Rectal smooth muscle tissue (tissue), 1 donor: Measurements from ENCODE around the gene LRIG2.
"Not testable (repeated sequence)": the region's sequence is repeated elsewhere in the genome, so short reads cannot be mapped to it uniquely, and the experiment has no call there.

Experiments used
- H3K27ac ChIP-seq: one replicate; pipeline ENCODE4 v1.7.0; 2013; ENCODE audit warnings: low read depth, low read length, inconsistent platforms
- H3K27me3 ChIP-seq: one replicate; pipeline ENCODE4 v1.7.0; 2013; ENCODE audit warnings: low read length; ENCODE audit not compliant: control insufficient read depth, insufficient read depth
- H3K36me3 ChIP-seq: one replicate; pipeline ENCODE4 v1.7.0; 2013; ENCODE audit warnings: low read length; ENCODE audit not compliant: control insufficient read depth, insufficient read depth
- H3K4me1 ChIP-seq: one replicate; pipeline ENCODE4 v1.7.0; 2013; ENCODE audit warnings: low read length; ENCODE audit not compliant: control insufficient read depth, insufficient read depth
- H3K4me3 ChIP-seq: one replicate; pipeline ENCODE4 v1.7.0; 2013; ENCODE audit warnings: low read length
- H3K9ac ChIP-seq: one replicate; pipeline ENCODE4 v1.7.0; 2013; ENCODE audit warnings: low read length

LRIG2 gene

GRCh38 chr1:113137563-113137962, 64.6 kb downstream of the LRIG2 start:
- Histone ChIP-seq H3K27me3 (no peaks in the 10 kb centered on the region), H3K9ac (no peak overlapping the region), H3K4me1 (no peaks in the 10 kb centered on the region), H3K36me3 (no peaks in the 10 kb centered on the region), H3K27ac (no peak overlapping the region), H3K4me3 (no peak overlapping the region)

DNA sequence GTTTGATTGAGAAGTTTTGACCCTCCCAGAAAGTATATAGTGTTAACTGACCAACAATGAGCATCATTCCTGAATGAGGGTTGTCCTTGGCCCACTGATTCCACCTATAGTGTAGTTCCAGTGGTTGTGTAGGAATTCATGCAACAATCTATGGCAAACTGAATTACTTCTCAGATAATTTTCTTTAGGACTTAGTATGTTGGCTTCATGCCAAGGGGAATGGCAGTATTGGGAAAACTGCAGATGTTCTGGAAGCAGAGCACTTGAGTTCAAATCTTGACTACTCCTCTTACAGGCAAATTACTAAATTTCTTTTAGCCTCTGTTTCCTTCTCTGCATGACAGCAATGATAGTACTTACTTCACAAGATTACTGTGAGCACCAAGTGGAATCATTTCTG, 65.8 kb downstream of the LRIG2 start:
- no peak overlapping the region for H3K27ac ChIP-seq
- no peak overlapping the region for H3K4me3 ChIP-seq
- no peak overlapping the region for H3K9ac ChIP-seq
- no peaks in the 10 kb centered on the region for H3K27me3 ChIP-seq
- H3K4me1 ChIP-seq = no peaks in the 10 kb centered on the region
- H3K36me3 ChIP-seq = no peaks in the 10 kb centered on the region

DNA sequence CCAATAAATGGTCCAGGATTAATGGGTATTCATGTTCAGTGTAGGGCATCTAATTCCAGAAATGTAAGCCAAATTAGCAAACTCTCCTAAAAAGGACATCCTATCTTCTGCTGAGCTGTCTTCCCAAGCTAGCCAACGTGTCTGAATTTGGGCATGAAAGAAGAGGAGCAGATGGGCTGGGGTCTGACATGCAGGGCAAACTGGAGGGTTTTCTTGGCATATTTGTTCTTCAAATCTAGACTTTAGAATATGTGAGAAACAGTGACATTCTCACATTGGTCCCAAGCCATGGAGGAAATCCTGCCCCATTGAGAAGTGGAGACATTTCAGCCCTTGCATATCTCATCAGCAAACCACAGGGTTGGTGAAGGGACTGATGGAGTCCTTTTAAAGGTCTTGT, 67.2 kb downstream of the LRIG2 start:
- Histone ChIP-seq H3K27ac (no peak overlapping the region), H3K9ac (no peak overlapping the region), H3K4me1 (no peaks in the 10 kb centered on the region), H3K36me3 (no peaks in the 10 kb centered on the region), H3K27me3 (no peaks in the 10 kb centered on the region), H3K4me3 (no peak overlapping the region)

DNA sequence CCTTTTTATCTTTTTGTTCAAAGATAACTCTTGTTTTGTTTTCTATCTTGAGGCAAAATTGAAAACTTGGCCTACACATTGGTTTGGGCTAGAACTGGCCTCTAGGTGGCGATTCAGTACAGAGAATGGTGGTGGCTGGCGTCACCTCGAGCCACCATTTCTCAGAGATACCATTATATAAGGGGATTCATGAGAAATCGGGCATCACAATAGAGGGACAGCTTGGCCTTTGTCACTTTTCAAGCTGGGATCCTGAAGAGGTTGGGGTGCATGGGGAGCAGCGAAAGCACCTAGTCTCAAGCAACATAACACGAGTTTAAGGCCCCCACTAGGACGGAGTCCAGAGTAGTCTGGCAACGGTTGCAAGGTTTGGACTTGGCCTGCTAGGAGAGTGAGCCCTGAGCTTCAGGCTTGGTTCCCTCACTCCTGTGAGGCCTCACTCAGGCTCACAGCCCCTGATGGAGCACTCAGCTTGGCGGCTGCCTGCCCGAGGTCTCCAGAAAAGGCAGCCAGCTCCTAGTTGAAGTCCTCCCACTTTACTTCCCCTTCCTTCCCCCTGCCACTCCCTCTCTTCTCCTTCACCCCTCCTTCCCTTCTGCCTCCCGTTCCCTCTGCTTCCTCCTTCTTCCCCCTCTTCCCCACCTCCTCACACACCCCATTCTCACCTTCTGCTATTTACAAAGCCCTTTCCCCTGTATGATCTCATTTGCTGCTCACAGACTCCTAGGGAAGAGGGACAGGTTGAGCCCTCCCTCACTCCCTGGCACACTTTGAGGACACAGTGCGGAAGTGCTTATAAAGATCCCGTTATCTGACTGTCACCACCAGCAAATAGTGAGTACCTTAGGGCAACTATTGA, 67.8 kb downstream of the LRIG2 start:
- Histone ChIP-seq H3K4me1 (no peaks in the 10 kb centered on the region), H3K4me3 (no peak overlapping the region), H3K9ac (no peak overlapping the region)

DNA sequence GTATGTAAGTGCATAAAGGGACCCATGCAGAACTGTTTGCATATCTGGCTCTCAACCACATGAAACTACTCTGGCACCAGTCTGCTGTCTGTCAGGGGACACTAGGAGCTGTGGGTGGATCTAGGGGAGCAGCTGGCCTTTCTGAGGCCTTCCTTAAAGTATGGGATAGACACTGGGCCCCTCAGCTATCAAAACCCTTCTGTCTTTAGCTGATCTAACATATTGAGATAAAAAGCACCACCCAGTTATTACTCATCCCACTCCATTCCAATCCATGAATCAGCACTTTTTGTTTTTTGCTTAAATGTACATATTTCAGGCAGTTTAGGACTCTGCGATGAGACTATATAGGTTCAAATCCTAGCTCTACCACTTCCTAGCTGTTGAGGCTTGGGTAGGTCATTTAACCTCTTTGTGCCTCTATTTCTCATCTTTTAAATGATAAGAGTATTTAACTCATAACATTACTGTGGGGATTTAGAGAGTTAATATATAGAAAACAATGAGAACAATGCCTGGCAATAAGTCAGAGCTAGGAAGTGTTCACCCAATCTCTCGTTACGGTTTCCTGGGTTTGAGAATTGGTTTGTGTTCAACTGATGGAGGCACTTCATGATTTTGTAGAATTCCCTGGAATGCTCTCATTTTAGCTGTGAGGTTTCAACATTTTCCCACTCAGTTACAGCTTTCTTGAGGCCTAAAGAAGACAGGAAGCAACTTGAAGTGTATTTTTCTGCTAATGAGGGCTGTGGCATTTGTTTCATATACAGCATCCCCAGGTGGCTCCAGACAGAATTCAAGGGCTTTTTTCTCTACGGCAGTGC, 68.9 kb downstream of the LRIG2 start:
- H3K36me3 ChIP-seq = no peaks in the 10 kb centered on the region
- no peaks in the 10 kb centered on the region for H3K4me1 ChIP-seq
- no peaks in the 10 kb centered on the region for H3K27me3 ChIP-seq
- H3K4me3 ChIP-seq = no peak overlapping the region
- no peak overlapping the region for H3K27ac ChIP-seq
- H3K9ac ChIP-seq = no peak overlapping the region

More for the DNA sequence above, 67.8 kb downstream of the LRIG2 start:
- H3K36me3 ChIP-seq = no peaks in the 10 kb centered on the region
- H3K27me3 ChIP-seq = no peaks in the 10 kb centered on the region
- H3K27ac ChIP-seq = no peak overlapping the region

DNA sequence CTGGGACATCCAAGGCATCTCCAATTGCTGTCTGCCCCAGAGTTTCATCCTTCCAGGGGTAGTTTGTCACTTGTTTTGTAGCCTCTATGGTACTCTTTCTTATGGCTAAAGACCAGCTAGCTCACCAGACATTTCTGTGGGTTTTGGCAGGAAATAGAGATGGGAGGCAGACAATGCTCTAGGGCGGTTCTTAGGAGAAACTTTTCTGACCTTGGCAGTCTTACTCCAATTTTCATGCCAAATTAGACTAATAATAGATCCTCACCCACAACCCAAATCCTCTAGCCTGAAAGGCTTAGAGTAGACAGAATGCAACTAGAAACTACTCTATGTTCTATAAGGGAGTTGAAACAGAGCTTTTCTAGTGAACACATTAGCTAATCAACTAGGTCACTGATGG, 69.8 kb downstream of the LRIG2 start:
- Histone ChIP-seq H3K27ac (no peak overlapping the region), H3K36me3 (no peaks in the 10 kb centered on the region), H3K27me3 (no peaks in the 10 kb centered on the region), H3K9ac (no peak overlapping the region), H3K4me1 (no peaks in the 10 kb centered on the region), H3K4me3 (no peak overlapping the region)

DNA sequence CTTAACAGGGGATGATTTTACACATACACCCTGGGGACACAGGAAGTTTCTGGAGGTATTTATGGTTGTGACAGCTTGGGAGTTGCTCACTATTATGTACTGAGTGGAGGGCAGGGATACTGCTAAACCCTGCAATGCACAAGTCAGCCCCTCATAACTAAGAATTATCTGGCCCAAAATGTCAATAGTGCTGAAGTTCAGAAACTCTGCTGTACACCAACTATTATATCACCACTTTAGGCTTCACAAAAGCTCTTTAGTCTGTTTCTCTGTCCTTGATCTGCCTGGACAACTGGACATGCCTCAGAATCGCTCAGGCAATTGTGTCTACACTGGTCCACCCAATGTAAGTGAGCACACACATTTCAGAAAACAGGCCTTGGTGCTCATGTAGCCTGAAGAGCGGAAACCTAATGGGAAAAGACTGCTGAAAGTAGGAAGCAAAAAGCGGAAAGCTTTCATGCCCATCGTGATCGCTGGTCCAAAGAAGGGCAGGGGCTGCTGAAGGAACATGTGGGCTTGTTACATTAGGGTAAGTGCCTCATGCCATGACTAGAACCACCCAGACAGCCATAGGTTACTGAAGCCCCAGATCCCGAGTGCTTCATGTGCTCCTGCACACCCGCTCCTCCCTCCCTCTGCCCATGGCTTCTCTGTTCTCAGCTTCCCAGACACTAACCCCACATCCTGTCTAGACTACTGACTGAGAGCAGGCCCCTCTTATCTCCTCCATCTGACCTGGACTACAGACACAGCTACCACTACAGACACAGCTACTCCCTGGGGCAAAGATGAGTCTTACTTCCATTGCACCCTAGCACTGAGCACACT, 73.5 kb downstream of the LRIG2 start:
- Histone ChIP-seq H3K9ac (no peak overlapping the region), H3K27me3 (no peaks in the 10 kb centered on the region), H3K4me3 (no peak overlapping the region), H3K27ac (no peak overlapping the region), H3K4me1 (no peaks in the 10 kb centered on the region), H3K36me3 (no peaks in the 10 kb centered on the region)

DNA sequence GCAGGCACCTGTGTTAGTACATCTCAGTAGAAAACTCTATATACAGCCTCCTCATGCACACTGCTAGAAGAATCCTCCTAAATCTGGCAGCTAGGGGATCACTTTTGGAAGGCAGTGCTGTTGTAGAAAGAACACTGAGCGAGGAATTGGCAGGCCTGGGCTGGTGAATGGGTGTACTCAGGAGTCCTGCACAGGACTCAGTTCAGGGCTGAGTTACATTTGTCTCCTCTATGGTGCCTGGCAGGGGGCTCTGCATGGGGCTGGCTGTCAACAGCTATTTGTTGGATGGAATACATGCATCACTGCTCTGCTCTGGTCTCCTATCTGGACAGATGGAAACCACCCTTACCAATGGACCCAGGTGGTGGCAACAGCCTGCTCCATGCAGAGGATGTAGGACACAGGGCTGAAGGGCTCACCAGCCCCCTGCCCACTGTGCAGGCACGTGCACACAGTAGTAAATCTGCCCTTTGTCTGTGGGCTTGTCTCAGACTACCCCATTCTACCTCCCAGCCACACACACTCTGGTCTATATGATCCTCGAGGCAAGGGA, 74.2 kb downstream of the LRIG2 start:
- Histone ChIP-seq H3K27ac (no peak overlapping the region), H3K36me3 (no peaks in the 10 kb centered on the region), H3K4me1 (no peaks in the 10 kb centered on the region), H3K27me3 (no peaks in the 10 kb centered on the region), H3K9ac (no peak overlapping the region), H3K4me3 (no peak overlapping the region)

DNA sequence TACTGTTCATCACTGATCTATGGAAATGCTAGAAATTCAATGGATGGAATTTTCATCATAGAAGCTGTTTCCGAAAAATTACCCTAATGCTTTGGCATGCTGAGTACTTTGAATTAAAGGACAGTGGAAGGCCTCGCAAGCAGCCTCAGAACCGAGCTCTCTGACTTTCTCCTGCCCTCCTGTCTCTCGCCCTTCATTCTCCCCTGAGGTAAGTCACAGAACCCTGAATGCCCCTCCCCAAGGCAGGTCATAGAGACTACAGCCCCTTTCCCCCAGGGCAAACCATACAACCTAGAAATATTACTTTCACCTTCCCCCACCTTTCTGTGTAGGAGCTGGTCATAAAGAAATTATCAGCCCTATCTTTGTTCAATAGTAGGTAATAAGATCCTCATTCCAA, 74.8 kb downstream of the LRIG2 start:
- H3K27me3 ChIP-seq = no peaks in the 10 kb centered on the region
- no peak overlapping the region for H3K9ac ChIP-seq
- no peaks in the 10 kb centered on the region for H3K4me1 ChIP-seq
- no peak overlapping the region for H3K27ac ChIP-seq
- no peaks in the 10 kb centered on the region for H3K36me3 ChIP-seq
- no peak overlapping the region for H3K4me3 ChIP-seq

- not testable (repeated sequence) for H3K27ac ChIP-seq, H3K36me3 ChIP-seq, H3K4me1 ChIP-seq, H3K4me3 ChIP-seq, H3K9ac ChIP-seq, H3K27me3 ChIP-seq
Observed at GRCh38 chr1:113150494-113150893, 77.5 kb downstream of the LRIG2 start.

DNA sequence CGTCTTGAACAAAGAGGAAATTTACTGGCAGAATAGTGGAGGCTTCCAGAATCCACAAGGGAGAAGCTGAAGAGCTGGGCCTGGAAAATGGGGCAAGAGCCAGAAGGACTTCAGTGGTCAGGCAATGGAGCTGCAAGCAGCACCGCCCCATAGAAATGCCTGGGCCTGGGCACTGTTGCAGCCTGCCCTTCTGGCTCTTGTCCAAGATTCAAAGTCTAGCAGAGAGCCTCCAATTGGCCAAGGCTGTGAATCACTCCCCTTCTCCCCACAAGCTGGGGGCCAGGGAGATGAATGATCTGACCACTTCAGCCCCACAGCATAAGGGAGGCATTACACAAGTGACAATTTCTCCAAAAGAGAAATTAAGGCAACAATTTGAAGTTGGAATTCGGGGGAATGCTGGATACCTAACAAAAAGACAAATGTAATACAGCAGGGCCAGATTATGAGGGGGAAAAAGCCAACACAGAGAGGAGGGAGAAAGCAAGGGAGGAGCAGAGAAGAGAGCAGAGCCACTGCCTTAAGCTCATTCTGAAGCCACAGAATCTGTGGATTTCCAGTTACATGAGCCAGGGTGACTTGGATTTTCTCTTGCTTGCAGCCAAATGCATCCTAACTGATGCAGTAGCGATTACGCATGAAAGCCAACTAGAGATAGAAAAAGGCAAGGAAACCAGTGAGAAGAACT, 80.3 kb downstream of the LRIG2 start:
- Histone ChIP-seq H3K9ac (no peak overlapping the region), H3K27ac (no peak overlapping the region), H3K4me1 (no peaks in the 10 kb centered on the region), H3K27me3 (no peaks in the 10 kb centered on the region), H3K36me3 (no peaks in the 10 kb centered on the region), H3K4me3 (no peak overlapping the region)
